K562 (cell line): ENCODE data around the gene ZNF213. TPM values are rescaled to one million over a fixed set of nuclear protein-coding genes. Genes with fewer than 3 reads are reported as not detected.

ENCODE experiments used
- ARID1B ChIP-seq: fragments of 450-650 bp; IDR thresholded peaks from 2 replicates; pipeline ENCODE4 v1.6.1; 2016; ENCODE audit warnings: antibody characterized with exemption, mild to moderate bottlenecking, inconsistent platforms
- CBX1 ChIP-seq: sonication (generic); IDR thresholded peaks from 2 replicates; pipeline ENCODE4 v1.6.1; 2016; ENCODE audit warnings: antibody characterized with exemption, low read depth, mild to moderate bottlenecking
- CBX2 ChIP-seq: fragments of 200-600 bp; sonication (generic); IDR thresholded peaks from one replicate; pipeline ENCODE4 v1.6.1; 2012; ENCODE audit warnings: mild to moderate bottlenecking, low read length, inconsistent platforms; ENCODE audit not compliant: insufficient read depth, poor library complexity, severe bottlenecking
- CHCHD3 ChIP-seq: fragments of 250-450 bp; sonication (Bioruptor Pico); IDR thresholded peaks from 2 replicates; pipeline ENCODE4 v2.1.2; 2022; ENCODE audit warnings: mild to moderate bottlenecking
- CREB3L1 ChIP-seq: fragments of 450-650 bp; IDR thresholded peaks from 2 replicates; pipeline ENCODE4 v1.6.1; 2014; ENCODE audit warnings: low read depth, mild to moderate bottlenecking, moderate library complexity, borderline replicate concordance
- FIP1L1 ChIP-seq: fragments of 200-400 bp; formaldehyde crosslinking; IDR thresholded peaks from 2 replicates; pipeline ENCODE4 v1.6.1; 2018; ENCODE audit warnings: mild to moderate bottlenecking, low read depth, low read length; ENCODE audit not compliant: poor library complexity, severe bottlenecking
- MLLT1 ChIP-seq, 2 experiments: fragments of 450-650 bp; IDR thresholded peaks; 2 replicates each; pipeline ENCODE4 v1.6.1; 2016
- NELFE ChIP-seq: IDR thresholded peaks from 2 replicates; pipeline ENCODE4 v1.6.1; 2011; ENCODE audit warnings: mild to moderate bottlenecking; ENCODE audit not compliant: insufficient read depth, insufficient read length
- NR2C1 ChIP-seq, 2 experiments: fragments of 450-650 bp; IDR thresholded peaks; 2 replicates each; pipeline ENCODE4 v1.6.1; 2017; ENCODE audit warnings: mild to moderate bottlenecking in 2 of 2, antibody characterized with exemption in 1 of 2, inconsistent platforms in 1 of 2, missing compliant biosample characterization in 1 of 2, missing genetic modification characterization in 1 of 2
- SMARCB1 ChIP-seq: IDR thresholded peaks from 2 replicates; pipeline ENCODE4 v1.6.1; 2011; ENCODE audit warnings: improper control_type of control experiment, low read depth; ENCODE audit not compliant: insufficient read length
- SRSF1 ChIP-seq: fragments of 200-400 bp; formaldehyde crosslinking; IDR thresholded peaks from 2 replicates; pipeline ENCODE4 v1.6.1; 2017; ENCODE audit warnings: mild to moderate bottlenecking, low read depth, low read length, moderate library complexity
- TBL1XR1 ChIP-seq, 2 experiments: IDR thresholded peaks; 2 replicates each; pipeline ENCODE4 v1.6.1; 2012; ENCODE audit warnings: improper control_type of control experiment in 2 of 2, low read length in 2 of 2, mild to moderate bottlenecking in 1 of 2
- THRAP3 ChIP-seq: fragments of 450-650 bp; IDR thresholded peaks from 2 replicates; pipeline ENCODE4 v1.6.1; 2016; ENCODE audit warnings: mild to moderate bottlenecking, inconsistent platforms, borderline replicate concordance
- UBTF ChIP-seq, 2 experiments: IDR thresholded peaks; 2 replicates each; pipeline ENCODE4 v1.6.1; 2012; ENCODE audit warnings: improper control_type of control experiment in 2 of 2, low read depth in 2 of 2, low read length in 2 of 2, borderline replicate concordance in 1 of 2
- ZNF395 ChIP-seq: fragments of 200-800 bp; sonication (Bioruptor generic); IDR thresholded peaks from 2 replicates; pipeline ENCODE4 v1.6.1; 2017; ENCODE audit warnings: missing genetic modification characterization, missing compliant biosample characterization
- ZNF561 ChIP-seq: fragments of 450-650 bp; formaldehyde crosslinking; conservative IDR thresholded peaks from 2 replicates; pipeline ENCODE4 v1.4.0; 2020; ENCODE audit warnings: mild to moderate bottlenecking, moderate library complexity
- ZNF584 ChIP-seq: fragments of 200-800 bp; sonication (Bioruptor generic); IDR thresholded peaks from 2 replicates; pipeline ENCODE4 v1.6.1; 2016; ENCODE audit warnings: low read depth, mild to moderate bottlenecking, missing genetic modification characterization, missing compliant biosample characterization
- ZNF707 ChIP-seq: fragments of 250-450 bp; sonication (Bioruptor Pico); conservative IDR thresholded peaks from 2 replicates; pipeline ENCODE4 v1.8.0; 2022; ENCODE audit warnings: inconsistent platforms, mild to moderate bottlenecking, moderate library complexity
- polyA plus RNA-seq, 8 experiments: library from polyadenylated mRNA; depleted of rRNA in 4 of 8; stranded (reverse) in 5 of 8; unstranded in 3 of 8; fragments of >200 nt; fragmentation: Nextera tagmentation in 2 of 8; fragmentation: Illumina TruSeq in 1 of 8; extraction: Ambion mirVana in 2 of 8; extraction: Trizol in 1 of 8; gene quantifications; 2 replicates each; pipeline versions ENCODE4 v1.2.1 to v1.2.3, GENCODE V29; 2011 to 2014; ENCODE audit warnings: inconsistent platforms in 1 of 8, missing spikeins in 1 of 8
- total RNA-seq, 7 experiments: library from RNA; depleted of rRNA in 6 of 7; stranded (reverse); fragments of >200 nt in 6 of 7; fragmentation: Illumina TruSeq in 2 of 7; extraction: Trizol in 2 of 7; gene quantifications; 2 replicates each; pipeline versions ENCODE4 v1.2.1 to v1.2.3, GENCODE V29; 2011 to 2021; ENCODE audit warnings: low replicate concordance in 1 of 7

ZNF213 gene
- total and polyA plus RNA-seq, 9 of the 15 experiments (the other 6 are each of a cell fraction or from before 2014, with no cell fraction given), result 0.49 to 10.0 (median 1.8) TPM

GRCh38 chr16:3182608-3183444, 48.0 kb downstream of the ZNF213 start (continued):
- TF ChIP-seq CREB3L1, result no peak; the same call in 1 of the 2 replicates
- TF ChIP-seq CBX2, result no peak
- TF ChIP-seq NR2C1 (IDR thresholded peaks at IDR 0.05), result no peak
- TF ChIP-seq NR2C1 (tag; IDR thresholded peaks at IDR 0.05), result no peak
- no peak for TF ChIP-seq NELFE
- TF ChIP-seq ZNF584 (CRISPR knock-in tag), result no peak
- no peak for TF ChIP-seq SRSF1
- TF ChIP-seq ARID1B, result no peak
- no peak for TF ChIP-seq ZNF707 (CRISPR knock-in tag)
- peak in 1 of 2 experiments; percentile 95; a peak in 2 of 4 replicates for TF ChIP-seq TBL1XR1 (IDR thresholded peaks at IDR 0.05; ENCODE audit: low read length in 2 of 2)
- no peak for TF ChIP-seq ZNF395 (CRISPR knock-in tag)
- TF ChIP-seq CBX1, result no peak
- TF ChIP-seq FIP1L1, result no peak
- TF ChIP-seq MLLT1 (IDR thresholded peaks at IDR 0.05), result no peak
- no peak for TF ChIP-seq ZNF561 (CRISPR knock-in tag)
- no peak for TF ChIP-seq CHCHD3 (CRISPR knock-in tag)
- peak; percentile 49 to 69; a peak in 1 of 4 replicates for TF ChIP-seq UBTF (IDR thresholded peaks at IDR 0.05; ENCODE audit: borderline replicate concordance in 1 of 2, low read depth in 2 of 2, low read length in 2 of 2)
- no peak for TF ChIP-seq SMARCB1
- no peak for TF ChIP-seq THRAP3
